D341Med (cell line): ENCODE data around the gene NUTM2F.
"Not testable (repeated sequence)": the region's sequence is repeated elsewhere in the genome, so short reads cannot be mapped to it uniquely, and the experiment has no call there.

Experiments used
- DNase-seq: peaks from one replicate; pipeline ENCODE4 v3.0.0; 2012; ENCODE audit warnings: low spot score

The NUTM2F gene

GRCh38 chr9:94328544-94328943, at the start of gene NUTM2F:
TSS of gene NUTM2F (minus strand) at chr9:94328644. CDS start at chr9:94328623, 21 bp downstream.
- DNase-seq: not testable (repeated sequence)

- DNase-seq: not testable (repeated sequence)
These were observed 46.8 kb upstream of the NUTM2F start for GRCh38 chr9:94375197-94375596.

GRCh38 chr9:94374176-94375056, 46.0 kb upstream of the NUTM2F start:
- peak; percentile 91 for DNase-seq

GRCh38 chr9:94373779-94374175, 45.3 kb upstream of the NUTM2F start:
- not testable (repeated sequence) for DNase-seq

- DNase-seq: not testable (repeated sequence)
These were observed 41.8 kb upstream of the NUTM2F start for GRCh38 chr9:94370266-94370665.

GRCh38 chr9:94364093-94364614, 35.7 kb upstream of the NUTM2F start:
- not testable (repeated sequence) for DNase-seq

GRCh38 chr9:94357158-94357557, 28.7 kb upstream of the NUTM2F start:
- DNase-seq: not testable (repeated sequence)

- DNase-seq: not testable (repeated sequence)
These were observed 23.7 kb upstream of the NUTM2F start for GRCh38 chr9:94351901-94352723.

- DNase-seq: not testable (repeated sequence)
These were observed 20.3 kb upstream of the NUTM2F start for GRCh38 chr9:94348754-94349153.

GRCh38 chr9:94347451-94347850, 19.0 kb upstream of the NUTM2F start:
- DNase-seq: not testable (repeated sequence)

GRCh38 chr9:94341703-94342102, 13.3 kb upstream of the NUTM2F start:
- not testable (repeated sequence) for DNase-seq

GRCh38 chr9:94340750-94341149, 12.3 kb upstream of the NUTM2F start:
- not testable (repeated sequence) for DNase-seq

GRCh38 chr9:94339657-94340056, 11.2 kb upstream of the NUTM2F start:
- not testable (repeated sequence) for DNase-seq

- not testable (repeated sequence) for DNase-seq
These were observed 10.3 kb upstream of the NUTM2F start for GRCh38 chr9:94338723-94339122.

GRCh38 chr9:94336445-94336844, 8.0 kb upstream of the NUTM2F start:
- not testable (repeated sequence) for DNase-seq

- DNase-seq: not testable (repeated sequence)
These were observed 2.9 kb downstream of the NUTM2F start for GRCh38 chr9:94325583-94325982.

- not testable (repeated sequence) for DNase-seq
These were observed 5.2 kb downstream of the NUTM2F start for GRCh38 chr9:94323153-94323798.

- not testable (repeated sequence) for DNase-seq
These were observed 6.0 kb downstream of the NUTM2F start for GRCh38 chr9:94322342-94322940.

- not testable (repeated sequence) for DNase-seq
These were observed 10.3 kb downstream of the NUTM2F start for GRCh38 chr9:94317949-94318657.

GRCh38 chr9:94316236-94316635, 12.2 kb downstream of the NUTM2F start:
- not testable (repeated sequence) for DNase-seq
